Keratinocyte (primary cell): Measurements from ENCODE around the gene PRR11.

Experiments
- CTCF ChIP-seq, 3 experiments: IDR thresholded peaks in 1 of 3; conservative IDR thresholded peaks in 1 of 3; optimal IDR thresholded peaks in 1 of 3; 2 replicates in 2 of 3; 3 replicates in 1 of 3; pipeline versions ENCODE3 to v1.5.1; 2011; ENCODE audit warnings: low read length in 3 of 3, mild to moderate bottlenecking in 3 of 3, moderate library complexity in 2 of 3, control low read depth in 1 of 3, inconsistent platforms in 1 of 3; ENCODE audit not compliant: insufficient read depth in 2 of 3; ENCODE audit errors: extremely low read depth in 1 of 3
- EZH2 ChIP-seq: IDR thresholded peaks from one replicate; pipeline ENCODE4 v1.6.1; 2012; ENCODE audit warnings: inconsistent platforms, mild to moderate bottlenecking, low read length, moderate library complexity

GRCh38 chr17:59155439-59156177, at the start of gene PRR11:
- no peak for TF ChIP-seq CTCF (optimal IDR thresholded peaks at IDR 0.05 in 1 of 3, IDR thresholded peaks at IDR 0.05 in 1 of 3, conservative IDR thresholded peaks at IDR 0.05 in 1 of 3; ENCODE audit: extremely low read depth in 1 of 3, insufficient read depth in 2 of 3, low read length in 3 of 3)
- no peak for TF ChIP-seq EZH2
